VCaP (cell line): Measurements from ENCODE around the gene CGB3.
"Not testable (repeated sequence)": the region's sequence is repeated elsewhere in the genome, so short reads cannot be mapped to it uniquely, and the experiment has no call there.

Experiments
- H3K27ac ChIP-seq: fragments of 450-650 bp; 2 replicates; pipeline ENCODE4 v1.5.1; 2017
- CTCF ChIP-seq: fragments of 450-650 bp; conservative IDR thresholded peaks from 2 replicates; pipeline ENCODE4 v1.5.1; 2017; ENCODE audit warnings: mild to moderate bottlenecking, moderate library complexity

Gene CGB3

GRCh38 chr19:49056101-49056901 lies 32.2 kb upstream of the CGB3 start:
- H3K27ac ChIP-seq = peak overlapping the region; percentile 47; the same call in 1 of the 2 replicates
- peak; percentile 31 for TF ChIP-seq CTCF

- H3K27ac ChIP-seq = not testable (repeated sequence)
Measured at GRCh38 chr19:49050376-49051033, 26.4 kb upstream of the CGB3 start.

- H3K27ac ChIP-seq = not testable (repeated sequence)
Measured at GRCh38 chr19:49049834-49050233, 25.7 kb upstream of the CGB3 start.

GRCh38 chr19:49049011-49049410 lies 24.9 kb upstream of the CGB3 start, which contains the start of gene CGB8:
TSS of gene CGB8 (minus strand) at chr19:49049111. CDS start at chr19:49048739, 372 bp downstream.
- H3K27ac ChIP-seq = not testable (repeated sequence)

GRCh38 chr19:49043548-49043947 lies 19.4 kb upstream of the CGB3 start, which contains the start of gene CGB5:
TSS of gene CGB5 (plus strand) at chr19:49043848. CDS start at chr19:49044210, 362 bp downstream.
- H3K27ac ChIP-seq = not testable (repeated sequence)

GRCh38 chr19:49042666-49043065 lies 18.5 kb upstream of the CGB3 start:
- not testable (repeated sequence) for H3K27ac ChIP-seq

- TF ChIP-seq CTCF = no peak
- no peak overlapping the region for H3K27ac ChIP-seq
Measured at GRCh38 chr19:49042177-49042576, 18.0 kb upstream of the CGB3 start.

- H3K27ac ChIP-seq = not testable (repeated sequence)
Measured at GRCh38 chr19:49039736-49040135, 15.6 kb upstream of the CGB3 start.

GRCh38 chr19:49038557-49039276 lies 14.6 kb upstream of the CGB3 start:
- not testable (repeated sequence) for H3K27ac ChIP-seq

GRCh38 chr19:49038111-49038510 lies 14.0 kb upstream of the CGB3 start:
- H3K27ac ChIP-seq = not testable (repeated sequence)

- H3K27ac ChIP-seq = not testable (repeated sequence)
Measured at GRCh38 chr19:49036815-49037214, 12.7 kb upstream of the CGB3 start, which contains the start of gene CGB1. TSS of gene CGB1 (minus strand) at chr19:49036895. CDS start at chr19:49036711, 184 bp downstream.

GRCh38 chr19:49031642-49032301 lies 7.6 kb upstream of the CGB3 start, which contains the start of gene CGB2:
TSS of gene CGB2 (plus strand) at chr19:49031890. CDS start at chr19:49032096, 206 bp downstream.
- H3K27ac ChIP-seq = not testable (repeated sequence)

GRCh38 chr19:49030323-49030722 lies 6.2 kb upstream of the CGB3 start:
- H3K27ac ChIP-seq = not testable (repeated sequence)

- not testable (repeated sequence) for H3K27ac ChIP-seq
Measured at GRCh38 chr19:49029749-49030148, 5.6 kb upstream of the CGB3 start.

GRCh38 chr19:49028686-49029085 lies 4.6 kb upstream of the CGB3 start:
- not testable (repeated sequence) for H3K27ac ChIP-seq

- H3K27ac ChIP-seq = not testable (repeated sequence)
Measured at GRCh38 chr19:49025599-49025998, 1.5 kb upstream of the CGB3 start.

GRCh38 chr19:49025088-49025487 lies 955 bp upstream of the CGB3 start:
- not testable (repeated sequence) for H3K27ac ChIP-seq
